HG03469 (cell line): ENCODE results near the gene FNDC4.

Experiments used
- ATAC-seq: cut with Tn5 transposase; IDR thresholded peaks from one replicate; pipeline ENCODE4 v1.9.1; 2021; ENCODE audit warnings: mild to moderate bottlenecking, moderate library complexity, moderate number of reproducible peaks; ENCODE audit not compliant: unreplicated experiment

The FNDC4 gene

GRCh38 chr2:27494284-27494943 lies 586 bp downstream of the FNDC4 start:
- no peak for ATAC-seq

DNA sequence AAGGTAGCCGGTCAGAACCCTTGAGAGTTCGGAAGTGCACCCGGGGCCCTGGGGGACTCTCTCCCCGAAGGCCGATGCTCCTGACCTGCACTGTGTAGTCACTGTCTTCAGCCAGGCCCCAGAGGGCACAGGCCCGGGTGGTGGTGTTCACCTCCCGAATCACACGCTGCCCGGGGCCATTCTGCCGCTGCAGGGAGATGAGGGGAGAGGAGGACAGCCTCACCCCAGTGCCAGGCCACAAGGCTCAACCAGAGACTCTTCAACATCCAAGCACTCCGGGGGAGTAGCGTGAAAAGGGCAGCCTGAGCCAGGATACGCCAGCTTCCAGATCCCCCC lies 1.1 kb downstream of the FNDC4 start:
- no peak for ATAC-seq

DNA sequence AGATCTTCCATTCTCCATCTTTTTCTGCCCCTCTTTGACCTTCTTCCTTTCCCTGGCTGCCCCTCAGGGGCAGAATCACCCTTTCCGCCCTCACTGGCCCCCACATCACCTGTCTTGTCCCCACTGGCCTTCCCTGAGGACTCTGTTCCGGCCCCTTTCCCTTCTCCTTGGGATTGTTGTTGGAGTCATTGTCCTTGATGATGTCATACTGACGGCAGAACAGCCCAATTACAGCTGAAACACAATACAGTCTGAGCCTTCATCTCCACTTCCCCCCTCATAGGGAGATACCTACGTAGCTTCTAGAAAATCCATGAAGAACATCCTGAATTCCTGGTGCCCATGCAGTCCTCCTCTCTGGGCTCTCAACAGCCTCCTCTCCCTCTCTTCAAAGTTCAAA lies 2.4 kb downstream of the FNDC4 start:
- ATAC-seq = no peak

GRCh38 chr2:27489498-27490397 lies 5.3 kb downstream of the FNDC4 start, which contains the start of gene IFT172:
TSS of gene IFT172 (minus strand) at chr2:27489743. CDS start at chr2:27489653, 90 bp downstream.
- ATAC-seq = peak; percentile 92

DNA sequence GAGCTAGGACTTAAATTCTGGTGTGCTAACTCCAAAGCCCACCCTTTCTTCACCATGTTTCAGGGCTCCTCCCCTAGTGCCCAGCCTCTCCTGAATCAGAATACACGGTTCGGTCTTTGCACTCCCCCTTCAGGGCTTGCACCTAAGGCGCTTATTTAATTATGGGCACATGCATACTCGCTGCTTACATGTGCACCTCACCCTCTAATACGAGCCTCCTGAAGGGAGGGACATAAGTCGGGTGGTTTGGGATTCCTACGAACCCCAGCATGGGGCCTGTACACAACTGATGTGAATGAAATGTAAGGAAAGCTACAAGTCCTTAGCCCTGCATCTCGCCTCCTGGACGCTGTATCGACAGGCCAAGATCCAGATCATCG lies 5.9 kb downstream of the FNDC4 start:
- no peak for ATAC-seq

DNA sequence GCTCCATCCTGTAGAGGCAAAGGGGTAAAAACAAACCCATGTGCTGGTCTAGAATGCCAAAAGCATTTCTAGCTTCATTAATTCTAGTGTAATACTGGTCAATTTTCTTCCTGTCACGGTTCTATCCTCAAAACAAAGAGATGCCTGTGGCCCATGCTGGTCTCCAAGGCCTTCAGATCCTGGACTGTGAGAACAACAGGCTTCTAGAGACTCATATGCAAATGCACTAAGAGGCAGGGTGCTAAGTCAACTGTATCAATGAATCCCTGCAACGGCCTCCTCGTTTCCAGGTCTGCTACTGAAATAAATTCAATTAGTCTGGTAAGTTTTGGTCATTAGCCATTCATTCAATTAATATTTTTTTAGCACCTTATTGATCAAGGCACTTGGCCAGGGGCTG lies 9.5 kb downstream of the FNDC4 start:
- no peak for ATAC-seq

- no peak for ATAC-seq
These were observed 23.0 kb downstream of the FNDC4 start for GRCh38 chr2:27471961-27472360.

GRCh38 chr2:27464443-27464842 lies 30.6 kb downstream of the FNDC4 start:
- no peak for ATAC-seq

DNA sequence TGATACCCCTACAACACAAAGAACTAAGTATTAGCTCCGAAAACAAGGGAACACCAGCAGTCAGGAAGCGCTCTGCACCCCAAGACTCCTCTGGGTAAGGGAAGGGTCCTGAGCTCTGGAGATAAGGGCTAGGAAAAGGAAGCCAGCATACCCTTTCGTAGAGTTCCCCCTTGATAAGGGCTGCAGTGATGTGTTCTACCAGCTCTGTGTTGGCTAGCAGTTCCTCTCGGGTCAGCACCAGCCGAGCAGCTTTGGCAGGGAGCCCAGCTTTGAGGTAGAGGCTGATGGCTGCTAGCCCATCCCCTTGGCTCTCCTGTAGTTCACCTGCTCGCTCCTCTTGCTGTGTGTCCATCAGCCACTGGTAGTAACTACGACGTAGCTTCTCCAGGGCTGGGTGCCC lies 33.9 kb downstream of the FNDC4 start:
- ATAC-seq = no peak

- ATAC-seq = no peak
These were observed 41.0 kb downstream of the FNDC4 start for GRCh38 chr2:27453968-27454367.

GRCh38 chr2:27451095-27451494 lies 43.9 kb downstream of the FNDC4 start:
- no peak for ATAC-seq

DNA sequence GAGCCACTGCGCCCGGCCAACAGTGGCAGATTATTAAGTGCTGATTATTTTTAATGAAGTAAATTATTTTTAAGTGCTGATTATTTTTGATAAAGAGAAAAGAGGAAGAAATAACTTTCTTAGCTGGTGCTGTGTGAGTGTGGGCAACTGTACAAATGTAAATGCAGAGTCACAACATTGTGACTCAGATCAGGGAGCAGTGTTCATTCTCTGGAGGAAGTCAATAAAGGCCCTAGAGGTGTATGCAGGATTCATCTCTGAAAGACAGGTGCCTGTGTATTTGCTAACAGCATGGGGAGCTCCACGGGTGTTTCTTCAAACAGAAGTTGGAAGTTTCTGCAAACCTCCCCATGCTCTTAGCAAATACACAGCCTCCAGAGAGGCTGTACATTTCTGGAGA lies 46.6 kb downstream of the FNDC4 start:
- ATAC-seq = no peak

- ATAC-seq = no peak
These were observed 48.9 kb downstream of the FNDC4 start for GRCh38 chr2:27446057-27446456.

- ATAC-seq = no peak
These were observed 49.4 kb downstream of the FNDC4 start for GRCh38 chr2:27445615-27446014.

- no peak for ATAC-seq
These were observed 49.8 kb downstream of the FNDC4 start for GRCh38 chr2:27445155-27445554.

DNA sequence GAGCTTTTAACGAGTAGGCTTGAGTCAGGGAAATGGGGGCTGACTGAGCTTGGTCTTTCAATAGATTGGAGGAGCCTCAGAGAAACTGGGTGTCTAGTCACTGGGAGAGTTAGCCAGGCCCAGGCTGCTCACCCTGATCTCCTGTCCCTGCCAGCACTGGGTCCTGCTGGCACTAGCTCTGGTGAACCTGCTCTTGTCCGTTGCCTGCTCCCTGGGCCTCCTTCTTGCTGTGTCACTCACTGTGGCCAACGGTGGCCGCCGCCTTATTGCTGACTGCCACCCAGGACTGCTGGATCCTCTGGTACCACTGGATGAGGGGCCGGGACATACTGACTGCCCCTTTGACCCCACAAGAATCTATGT lies 52.1 kb downstream of the FNDC4 start:
- no peak for ATAC-seq

DNA sequence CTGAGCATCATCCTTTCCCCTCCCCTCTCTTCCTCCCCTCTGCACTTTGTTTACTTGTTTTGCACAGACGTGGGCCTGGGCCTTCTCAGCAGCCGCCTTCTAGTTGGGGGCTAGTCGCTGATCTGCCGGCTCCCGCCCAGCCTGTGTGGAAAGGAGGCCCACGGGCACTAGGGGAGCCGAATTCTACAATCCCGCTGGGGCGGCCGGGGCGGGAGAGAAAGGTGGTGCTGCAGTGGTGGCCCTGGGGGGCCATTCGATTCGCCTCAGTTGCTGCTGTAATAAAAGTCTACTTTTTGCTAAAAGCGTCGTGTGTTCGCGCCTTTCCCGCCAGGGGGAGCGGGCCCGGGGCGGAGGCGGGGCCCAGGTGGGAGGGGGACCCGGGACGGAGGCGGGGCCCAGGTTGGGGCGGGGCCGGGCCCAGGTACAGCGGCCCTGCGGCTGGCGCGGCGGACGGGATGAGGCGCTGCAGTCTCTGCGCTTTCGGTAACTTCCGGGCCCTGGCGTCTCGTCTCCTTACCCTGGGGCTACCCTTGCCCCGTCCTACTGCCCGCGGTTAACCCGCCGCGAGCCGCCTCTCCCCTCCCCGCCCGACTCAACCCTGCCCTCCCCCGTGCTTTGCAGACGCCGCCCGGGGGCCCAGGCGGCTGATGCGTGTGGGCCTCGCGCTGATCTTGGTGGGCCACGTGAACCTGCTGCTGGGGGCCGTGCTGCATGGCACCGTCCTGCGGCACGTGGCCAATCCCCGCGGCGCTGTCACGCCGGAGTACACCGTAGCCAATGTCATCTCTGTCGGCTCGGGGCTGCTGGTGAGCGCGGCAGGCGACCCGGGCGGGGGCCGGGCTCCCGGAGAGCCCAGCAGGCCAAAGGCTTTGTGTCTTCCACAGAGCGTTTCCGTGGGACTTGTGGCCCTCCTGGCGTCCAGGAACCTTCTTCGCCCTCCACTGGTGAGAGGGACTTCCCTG lies 52.8 kb downstream of the FNDC4 start, which contains the start of gene KRTCAP3:
Gene KRTCAP3 (plus strand): TSS at position 424 of the 962 bp plus-strand sequence. CDS start 32 bp downstream, at position 456.
- no peak for ATAC-seq
